Gastrocnemius medialis (tissue), 4 donors: ENCODE measurements around the gene ENHO.

Experiments used
- CTCF ChIP-seq, 5 experiments: fragments of 450-650 bp in 3 of 5; fragments of 200-600 bp in 2 of 5; sonication (generic) in 2 of 5; IDR thresholded peaks in 4 of 5; conservative IDR thresholded peaks in 1 of 5; 1 replicate in 4 of 5; 2 replicates in 1 of 5; pipeline ENCODE4 v1.5.1; 2016 to 2019; ENCODE audit warnings: antibody characterized with exemption in 5 of 5, mild to moderate bottlenecking in 3 of 5, moderate library complexity in 3 of 5
- POLR2A ChIP-seq, 2 donors: fragments of 450-650 bp; IDR thresholded peaks; one replicate each; pipeline ENCODE4 v1.6.1; 2017; ENCODE audit warnings: antibody characterized with exemption in 2 of 2, mild to moderate bottlenecking in 2 of 2, moderate library complexity in 2 of 2

- TF ChIP-seq POLR2A (IDR thresholded peaks at IDR 0.05) (no peak), CTCF (IDR thresholded peaks at IDR 0.05 in 4 of 5, conservative IDR thresholded peaks at IDR 0.05 in 1 of 5) (no peak)
Observed at GRCh38 chr9:34502891-34503290, 19.9 kb downstream of the ENHO start.
